MM.1S (cell line): ENCODE results near the gene PRKCD.

Experiments
- DNase-seq: peaks from one replicate; pipeline ENCODE4 v3.0.0-alpha.2; 2015
- H2AFZ ChIP-seq: fragments of 300-600 bp; sonication (generic); 2 replicates; pipeline ENCODE4 v1.6.0; 2016; ENCODE audit warnings: antibody characterized with exemption, low read length
- H3F3A ChIP-seq: fragments of 300-600 bp; sonication (generic); 2 replicates; pipeline ENCODE4 v1.6.1; 2016; ENCODE audit warnings: mild to moderate bottlenecking, antibody characterized with exemption, low read length, moderate library complexity, mixed read lengths; ENCODE audit not compliant: insufficient read depth
- H3K27ac ChIP-seq: fragments of 300-600 bp; sonication (generic); 2 replicates; pipeline ENCODE4 v1.5.1; 2016; ENCODE audit warnings: mild to moderate bottlenecking, low read length
- H3K27me3 ChIP-seq: fragments of 300-600 bp; sonication (generic); replicated peaks from 2 replicates; pipeline ENCODE4 v1.6.0; 2016; ENCODE audit warnings: low read length; ENCODE audit not compliant: insufficient read depth
- H3K36me3 ChIP-seq: fragments of 300-600 bp; sonication (generic); replicated peaks from 2 replicates; pipeline ENCODE4 v1.6.1; 2016; ENCODE audit warnings: mild to moderate bottlenecking, low read length, mixed read lengths; ENCODE audit not compliant: insufficient read depth
- H3K4me1 ChIP-seq: fragments of 300-600 bp; sonication (generic); 2 replicates; pipeline ENCODE4 v1.6.1; 2016; ENCODE audit warnings: low read length, mixed read lengths
- H3K4me2 ChIP-seq: fragments of 300-600 bp; sonication (generic); 2 replicates; pipeline ENCODE4 v1.6.0; 2016; ENCODE audit warnings: low read depth, low read length
- H3K4me3 ChIP-seq: fragments of 300-600 bp; sonication (generic); 2 replicates; pipeline ENCODE4 v1.5.1; 2016; ENCODE audit warnings: low read length, mixed read lengths
- H3K79me2 ChIP-seq: fragments of 300-600 bp; sonication (generic); 2 replicates; pipeline ENCODE4 v1.6.1; 2016; ENCODE audit warnings: mixed run types, low read length, mixed read lengths
- H3K9ac ChIP-seq: fragments of 300-600 bp; sonication (generic); 2 replicates; pipeline ENCODE4 v1.6.1; 2016; ENCODE audit warnings: low read length, mixed read lengths
- H3K9me2 ChIP-seq: fragments of 300-600 bp; sonication (generic); replicated peaks from 2 replicates; pipeline ENCODE4 v1.6.1; 2016; ENCODE audit warnings: mild to moderate bottlenecking, low read length, mixed read lengths; ENCODE audit not compliant: insufficient read depth
- H3K9me3 ChIP-seq: fragments of 300-600 bp; sonication (generic); replicated peaks from 2 replicates; pipeline ENCODE4 v1.6.1; 2016; ENCODE audit warnings: mild to moderate bottlenecking, low read length, mixed read lengths; ENCODE audit not compliant: insufficient read depth
- H4K20me1 ChIP-seq: fragments of 300-600 bp; sonication (generic); 2 replicates; pipeline ENCODE4 v1.6.1; 2016; ENCODE audit warnings: mild to moderate bottlenecking, low read length, moderate library complexity, mixed read lengths; ENCODE audit not compliant: insufficient read depth
- CTCF ChIP-seq: fragments of 300-600 bp; sonication (generic); IDR thresholded peaks from 2 replicates; pipeline ENCODE4 v1.5.1; 2016; ENCODE audit warnings: antibody characterized with exemption, low read length, mixed read lengths
- EZH2 ChIP-seq: fragments of 300-600 bp; sonication (generic); optimal IDR thresholded peaks from 2 replicates; pipeline ENCODE3; 2017; ENCODE audit warnings: low read depth, mild to moderate bottlenecking, antibody characterized with exemption, low read length, mixed read lengths
- EZH2phosphoT487 ChIP-seq: fragments of 300-600 bp; sonication (generic); IDR thresholded peaks from 2 replicates; pipeline ENCODE4 v1.6.1; 2018; ENCODE audit warnings: antibody characterized with exemption, low read length

PRKCD gene

GRCh38 chr3:53192608-53193007 lies 31.6 kb downstream of the PRKCD start:
- peak; percentile 31 for DNase-seq
- Histone ChIP-seq H3K4me1 (peaks cover 41% of the 10 kb centered on the region), H3K4me3 (no peak overlapping the region), H3K9me2 (no peaks in the 10 kb centered on the region), H3K79me2 (no peaks in the 10 kb centered on the region; the same call in 1 of the 2 replicates), H3K4me2 (peak overlapping the region; percentile 22; the same call in 1 of the 2 replicates), H3K9ac (no peak overlapping the region), H3K27me3 (no peaks in the 10 kb centered on the region), H3K9me3 (no peaks in the 10 kb centered on the region), H4K20me1 (no peaks in the 10 kb centered on the region), H3F3A (peaks cover 20% of the 10 kb centered on the region), H3K36me3 (no peaks in the 10 kb centered on the region), H3K27ac (peak overlapping the region; percentile 47; the same call in 1 of the 2 replicates), H2AFZ (no peak overlapping the region; the same call in 1 of the 2 replicates)
- TF ChIP-seq EZH2 (no peak), CTCF (no peak), EZH2phosphoT487 (no peak)

DNA sequence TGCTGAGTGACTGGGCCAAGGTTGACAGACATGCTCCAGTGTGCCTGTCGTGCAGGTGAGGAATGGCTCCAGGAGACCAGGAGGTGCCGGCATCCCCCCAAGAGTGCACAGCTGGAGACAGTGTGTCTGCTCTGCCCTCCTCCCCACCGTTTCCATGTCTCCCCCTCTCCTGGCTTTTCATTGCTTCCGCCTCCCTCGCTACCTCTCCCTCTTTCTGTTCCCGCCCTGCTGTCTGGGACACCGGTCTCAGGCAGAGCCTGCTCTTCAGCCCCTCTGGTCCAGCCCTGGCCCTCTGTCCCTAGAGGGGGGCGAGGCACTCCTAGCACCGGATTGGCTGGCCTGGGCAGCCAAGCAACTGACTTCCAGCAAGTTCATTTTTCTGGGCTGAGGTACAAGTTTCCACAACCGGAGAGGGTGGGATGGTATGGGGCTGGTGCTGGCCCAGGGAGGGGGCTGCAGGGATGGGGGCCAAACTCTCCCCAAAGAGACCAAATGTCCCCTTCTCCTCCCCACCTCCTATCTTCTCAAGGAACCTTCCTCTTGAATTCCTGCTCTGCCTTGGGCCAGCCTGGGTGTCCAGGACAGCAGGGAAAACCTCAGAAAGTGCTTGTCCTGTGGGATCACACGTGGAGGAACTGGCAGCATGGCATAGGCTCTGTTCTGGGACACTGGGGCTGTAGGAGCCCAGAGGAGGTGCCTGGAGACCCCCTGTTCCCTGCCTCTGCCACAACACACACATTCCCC lies 32.6 kb downstream of the PRKCD start:
- Histone ChIP-seq H2AFZ (no peak overlapping the region), H4K20me1 (no peaks in the 10 kb centered on the region), H3K27ac (no peak overlapping the region), H3F3A (peaks cover 20% of the 10 kb centered on the region), H3K4me3 (no peak overlapping the region), H3K4me1 (peaks cover 49% of the 10 kb centered on the region), H3K9me2 (no peaks in the 10 kb centered on the region), H3K9ac (no peak overlapping the region), H3K36me3 (no peaks in the 10 kb centered on the region), H3K4me2 (no peak overlapping the region), H3K27me3 (no peaks in the 10 kb centered on the region), H3K79me2 (peaks cover 9% of the 10 kb centered on the region), H3K9me3 (no peaks in the 10 kb centered on the region)
- TF ChIP-seq EZH2, result no peak
- no peak for TF ChIP-seq EZH2phosphoT487
- TF ChIP-seq CTCF, result no peak
- DNase-seq, result no peak

DNA sequence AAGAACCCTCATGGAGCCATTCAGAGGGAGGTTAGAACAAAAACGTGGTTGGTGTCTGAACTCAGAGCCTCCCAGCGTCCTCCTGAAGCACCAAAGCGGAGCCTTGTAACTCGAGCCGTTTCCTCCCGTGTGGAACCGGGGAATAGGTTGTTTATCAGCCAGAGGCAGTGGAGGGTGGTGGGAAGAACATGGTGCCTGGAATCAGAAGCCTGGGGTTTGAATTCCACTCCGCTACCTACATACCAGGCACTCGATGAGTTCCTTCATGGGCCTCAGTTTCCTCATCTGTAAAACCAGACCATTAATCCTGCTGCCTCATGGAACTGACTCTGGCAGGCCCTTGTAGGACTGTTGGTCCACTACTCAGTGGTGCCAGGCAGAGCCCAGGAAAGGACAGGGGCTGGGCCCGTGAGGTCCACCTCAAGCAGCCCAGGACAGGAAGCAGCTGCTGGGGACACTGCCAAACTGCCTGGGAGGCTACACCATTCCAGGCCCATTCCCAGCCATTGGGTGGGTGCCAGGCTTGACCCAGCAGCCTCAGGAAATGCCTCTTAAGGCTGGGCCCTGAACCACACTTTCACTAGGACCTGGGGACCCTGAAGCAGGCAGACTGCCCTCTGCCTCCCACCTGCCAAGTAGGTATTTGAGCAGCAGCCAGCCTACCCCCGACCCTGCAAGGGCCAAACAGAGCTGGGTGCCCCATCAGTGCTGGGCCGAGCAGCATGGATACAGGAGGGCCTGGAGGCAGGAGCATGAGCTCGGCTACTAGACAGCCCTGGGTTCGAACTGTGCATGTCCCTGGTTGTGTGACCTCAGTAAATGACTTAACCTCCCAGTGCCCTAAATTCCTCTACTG lies 33.4 kb downstream of the PRKCD start:
- Histone ChIP-seq H2AFZ (no peak overlapping the region), H3K9me2 (no peaks in the 10 kb centered on the region), H3K9me3 (no peaks in the 10 kb centered on the region), H3K4me2 (no peak overlapping the region), H3K79me2 (peaks cover 14% of the 10 kb centered on the region), H3K36me3 (no peaks in the 10 kb centered on the region), H3K4me3 (no peak overlapping the region), H3K4me1 (peaks cover 49% of the 10 kb centered on the region), H3K27me3 (no peaks in the 10 kb centered on the region), H3F3A (peaks cover 20% of the 10 kb centered on the region), H3K27ac (no peak overlapping the region), H4K20me1 (no peaks in the 10 kb centered on the region), H3K9ac (no peak overlapping the region)
- no peak for DNase-seq
- no peak for TF ChIP-seq EZH2phosphoT487
